IPS-18a (cell line): Measurements from ENCODE around the gene SRSF1.
"Not testable (repeated sequence)": the region's sequence is repeated elsewhere in the genome, so short reads cannot be mapped to it uniquely, and the experiment has no call there.

ENCODE experiments used
- H3K27ac ChIP-seq: one replicate; pipeline ENCODE4 v1.5.1; 2013; ENCODE audit warnings: low read length
- H3K27me3 ChIP-seq: one replicate; pipeline ENCODE4 v1.6.1; 2013; ENCODE audit warnings: mild to moderate bottlenecking, low read length; ENCODE audit not compliant: control insufficient read depth, insufficient read depth
- H3K36me3 ChIP-seq: one replicate; pipeline ENCODE4 v1.6.1; 2013; ENCODE audit warnings: low read depth, low read length; ENCODE audit not compliant: control insufficient read depth
- H3K4me1 ChIP-seq: one replicate; pipeline ENCODE4 v1.6.1; 2013; ENCODE audit warnings: low read depth, low read length; ENCODE audit not compliant: control insufficient read depth
- H3K4me3 ChIP-seq: one replicate; pipeline ENCODE4 v1.5.1; 2013; ENCODE audit warnings: low read length
- H3K9ac ChIP-seq: one replicate; pipeline ENCODE4 v1.6.1; 2013; ENCODE audit warnings: mild to moderate bottlenecking, low read length, moderate library complexity
- H3K9me3 ChIP-seq: one replicate; pipeline ENCODE4 v1.6.1; 2013; ENCODE audit warnings: low read depth, low read length; ENCODE audit not compliant: control insufficient read depth

The SRSF1 gene

GRCh38 chr17:57984936-57985674, 21.9 kb downstream of the SRSF1 start:
- Histone ChIP-seq H3K4me1 (peaks cover 30% of the 10 kb centered on the region), H3K27ac (no peak overlapping the region), H3K4me3 (peak overlapping the region; percentile 1), H3K27me3 (no peaks in the 10 kb centered on the region), H3K9ac (no peak overlapping the region), H3K9me3 (no peaks in the 10 kb centered on the region), H3K36me3 (peaks cover 30% of the 10 kb centered on the region)

- Histone ChIP-seq H3K36me3 (peaks cover 36% of the 10 kb centered on the region), H3K9me3 (no peaks in the 10 kb centered on the region), H3K27ac (no peak overlapping the region), H3K4me3 (no peak overlapping the region), H3K9ac (no peak overlapping the region), H3K4me1 (peaks cover 27% of the 10 kb centered on the region), H3K27me3 (no peaks in the 10 kb centered on the region)
Measured at GRCh38 chr17:57984261-57984890, 22.7 kb downstream of the SRSF1 start.

DNA sequence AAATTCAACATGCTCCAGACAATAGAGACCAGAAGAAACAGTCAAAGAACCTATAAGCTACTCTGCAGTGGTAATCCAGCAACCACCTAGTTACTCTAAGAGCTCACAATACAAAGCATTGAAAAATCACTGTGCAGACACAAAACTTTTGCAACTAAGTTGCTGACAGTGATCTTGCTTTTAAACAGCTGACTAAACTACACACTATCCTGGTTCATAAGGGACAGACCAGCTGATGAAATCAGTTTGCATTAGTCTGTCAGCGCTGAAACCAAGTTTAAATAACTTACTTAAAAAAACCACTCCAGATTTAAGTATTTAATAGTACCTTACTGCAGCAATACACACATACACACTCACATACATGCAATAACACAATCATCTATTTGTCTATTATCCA, 23.6 kb downstream of the SRSF1 start:
- H3K9me3 ChIP-seq: no peaks in the 10 kb centered on the region
- H3K27ac ChIP-seq: no peak overlapping the region
- H3K36me3 ChIP-seq: peaks cover 45% of the 10 kb centered on the region
- peaks cover 18% of the 10 kb centered on the region for H3K4me1 ChIP-seq
- H3K4me3 ChIP-seq: no peak overlapping the region
- no peaks in the 10 kb centered on the region for H3K27me3 ChIP-seq
- no peak overlapping the region for H3K9ac ChIP-seq

- peaks cover 18% of the 10 kb centered on the region for H3K4me1 ChIP-seq
Measured at GRCh38 chr17:57982452-57983170, 24.4 kb downstream of the SRSF1 start.

GRCh38 chr17:57980522-57980921, 26.5 kb downstream of the SRSF1 start:
- Histone ChIP-seq H3K27me3 (no peaks in the 10 kb centered on the region), H3K36me3 (peaks cover 69% of the 10 kb centered on the region), H3K9ac (no peak overlapping the region), H3K27ac (no peak overlapping the region), H3K4me1 (peaks cover 11% of the 10 kb centered on the region), H3K4me3 (no peak overlapping the region), H3K9me3 (no peaks in the 10 kb centered on the region)

More at GRCh38 chr17:57982452-57983170, 24.4 kb downstream of the SRSF1 start:
- no peaks in the 10 kb centered on the region for H3K27me3 ChIP-seq
- H3K27ac ChIP-seq: no peak overlapping the region
- peaks cover 51% of the 10 kb centered on the region for H3K36me3 ChIP-seq
- no peak overlapping the region for H3K4me3 ChIP-seq
- no peaks in the 10 kb centered on the region for H3K9me3 ChIP-seq
- no peak overlapping the region for H3K9ac ChIP-seq

GRCh38 chr17:57979076-57979475, 28.0 kb downstream of the SRSF1 start:
- H3K27ac ChIP-seq: no peak overlapping the region
- no peak overlapping the region for H3K4me3 ChIP-seq
- peaks cover 4% of the 10 kb centered on the region for H3K4me1 ChIP-seq
- no peak overlapping the region for H3K9ac ChIP-seq
- no peaks in the 10 kb centered on the region for H3K27me3 ChIP-seq
- H3K36me3 ChIP-seq: peaks cover 78% of the 10 kb centered on the region
- no peaks in the 10 kb centered on the region for H3K9me3 ChIP-seq

DNA sequence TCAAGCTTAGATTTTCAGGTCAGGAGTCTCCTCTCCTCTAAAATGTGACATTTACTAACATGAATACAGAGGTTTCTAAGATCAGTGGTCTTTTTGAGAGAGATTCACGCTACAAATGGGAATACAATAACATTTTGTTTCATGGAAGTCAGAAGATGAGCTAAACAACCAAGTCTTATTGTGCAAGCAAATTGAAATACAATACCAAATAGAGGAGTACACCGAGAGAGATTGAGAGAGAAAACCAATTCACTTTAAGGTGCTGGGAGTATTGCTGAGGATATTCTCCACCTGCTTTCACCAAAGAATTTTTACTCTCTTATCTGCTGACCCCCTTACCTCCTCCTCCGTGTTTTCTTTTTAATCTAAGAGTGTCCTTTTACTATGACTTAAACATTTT, 30.5 kb downstream of the SRSF1 start:
- Histone ChIP-seq H3K4me3 (no peak overlapping the region), H3K9ac (no peak overlapping the region), H3K36me3 (peaks cover 78% of the 10 kb centered on the region), H3K27ac (no peak overlapping the region), H3K9me3 (no peaks in the 10 kb centered on the region), H3K4me1 (no peaks in the 10 kb centered on the region), H3K27me3 (no peaks in the 10 kb centered on the region)

DNA sequence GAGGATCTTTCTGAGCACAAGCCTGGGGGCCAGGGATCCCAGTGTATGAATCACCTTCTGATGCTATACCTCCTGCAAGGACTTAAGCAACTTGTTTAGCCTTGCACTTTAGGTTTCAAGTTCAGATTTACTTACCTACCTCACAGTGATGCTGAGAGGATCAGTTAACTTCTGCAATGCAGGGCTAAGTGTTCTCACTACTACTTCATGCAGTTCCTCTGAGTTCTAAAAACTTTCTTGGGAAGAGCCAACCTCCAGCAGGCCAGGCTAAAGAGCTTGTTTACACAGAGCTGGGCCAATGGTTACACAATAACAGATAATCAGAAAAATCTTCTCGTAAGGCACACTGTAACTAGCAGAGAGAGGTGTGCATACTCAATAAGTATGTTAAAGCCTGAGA, 32.0 kb downstream of the SRSF1 start:
- Histone ChIP-seq H3K36me3 (peaks cover 62% of the 10 kb centered on the region), H3K27me3 (no peaks in the 10 kb centered on the region), H3K4me1 (no peaks in the 10 kb centered on the region), H3K9me3 (no peaks in the 10 kb centered on the region), H3K4me3 (no peak overlapping the region), H3K9ac (no peak overlapping the region), H3K27ac (no peak overlapping the region)

GRCh38 chr17:57974053-57974824, 32.8 kb downstream of the SRSF1 start:
- H3K9me3 ChIP-seq, H3K27ac ChIP-seq, H3K4me3 ChIP-seq, H3K4me1 ChIP-seq, H3K27me3 ChIP-seq, H3K9ac ChIP-seq: not testable (repeated sequence)
- peaks cover 56% of the 10 kb centered on the region for H3K36me3 ChIP-seq

GRCh38 chr17:57972151-57972550, 34.9 kb downstream of the SRSF1 start:
- no peak overlapping the region for H3K27ac ChIP-seq
- no peaks in the 10 kb centered on the region for H3K4me1 ChIP-seq
- no peaks in the 10 kb centered on the region for H3K27me3 ChIP-seq
- H3K9ac ChIP-seq: no peak overlapping the region
- H3K36me3 ChIP-seq: peaks cover 40% of the 10 kb centered on the region
- no peak overlapping the region for H3K4me3 ChIP-seq
- no peaks in the 10 kb centered on the region for H3K9me3 ChIP-seq

- H3K27ac ChIP-seq: no peak overlapping the region
Measured at GRCh38 chr17:57971572-57971971, 35.5 kb downstream of the SRSF1 start.

More at GRCh38 chr17:57971572-57971971, 35.5 kb downstream of the SRSF1 start:
- no peak overlapping the region for H3K4me3 ChIP-seq
- H3K36me3 ChIP-seq: peaks cover 34% of the 10 kb centered on the region
- H3K4me1 ChIP-seq: no peaks in the 10 kb centered on the region
- H3K9me3 ChIP-seq: no peaks in the 10 kb centered on the region
- no peaks in the 10 kb centered on the region for H3K27me3 ChIP-seq
- H3K9ac ChIP-seq: no peak overlapping the region
